Fibroblast of lung (primary cell): ENCODE measurements around the gene DDHD1.

Experiments used
- CTCF ChIP-seq, 2 donors: IDR thresholded peaks in 1 of 2; conservative IDR thresholded peaks in 1 of 2; 1 replicate in 1 of 2; 2 replicates in 1 of 2; pipeline ENCODE4 v1.5.1; 2011 to 2012; ENCODE audit warnings: low read length in 2 of 2, control low read depth in 1 of 2, inconsistent platforms in 1 of 2, low read depth in 1 of 2, mild to moderate bottlenecking in 1 of 2
- EZH2 ChIP-seq: IDR thresholded peaks from 2 replicates; pipeline ENCODE4 v1.5.1; 2012; ENCODE audit warnings: low read length, control low read depth, mild to moderate bottlenecking; ENCODE audit errors: missing control alignments

GRCh38 chr14:53156238-53156637, 3.1 kb upstream of the DDHD1 start:
- TF ChIP-seq EZH2 (no peak), CTCF (conservative IDR thresholded peaks at IDR 0.05 in 1 of 2, IDR thresholded peaks at IDR 0.05 in 1 of 2; ENCODE audit: low read depth in 1 of 2, low read length in 2 of 2) (no peak)
